C4-2B (cell line): ENCODE results near the gene EEA1.

Source experiments
- CTCF ChIP-seq: fragments of 450-650 bp; conservative IDR thresholded peaks from 2 replicates; pipeline ENCODE4 v1.5.1; 2017; ENCODE audit warnings: mild to moderate bottlenecking
- ZFX ChIP-seq: fragments of 450-650 bp; IDR thresholded peaks from 2 replicates; pipeline ENCODE4 v1.6.1; 2017

DNA sequence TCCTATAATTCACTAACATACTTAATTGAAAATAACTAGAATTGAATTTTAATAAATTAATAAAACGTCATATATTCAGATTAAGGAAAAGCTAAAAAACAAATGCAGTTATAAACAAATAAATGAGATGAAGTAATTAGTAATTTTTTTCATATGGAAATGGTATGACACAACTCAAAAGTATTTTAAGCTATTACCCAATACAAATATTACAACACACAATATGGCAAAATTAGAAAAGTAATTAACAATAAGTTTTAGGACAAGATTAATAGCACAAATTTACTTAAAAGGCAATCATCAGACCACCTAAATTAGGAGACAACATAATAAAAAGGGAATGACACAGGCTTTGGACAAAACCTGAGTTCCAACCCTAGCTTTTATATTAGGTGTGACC lies 81.7 kb downstream of the EEA1 start:
- TF ChIP-seq CTCF (no peak), ZFX (no peak)
